ENCODE measurements around the gene GCAT. TPM values are rescaled to one million over a fixed set of nuclear protein-coding genes. Genes with fewer than 3 reads are reported as not detected.

GCAT gene
- total and polyA plus RNA-seq, 10 of the 15 experiments (the other 5 are each of a cell fraction or from before 2014, with no cell fraction given): 0.95 to 34.3 (median 15.3) TPM

- Histone ChIP-seq H4K20me1 (ENCODE audit: control insufficient read depth, insufficient read depth) (no peaks in the 10 kb centered on the region; the same call in 1 of the 2 replicates), H3K4me1 (ENCODE audit: control insufficient read depth, insufficient read depth, low read length) (peaks cover 3% of the 10 kb centered on the region; the same call in 1 of the 2 replicates), H3K4me2 (ENCODE audit: control insufficient read depth, insufficient read depth) (peak overlapping the region; percentile 38; the same call in 1 of the 2 replicates), H3K4me3 (no peak overlapping the region), H3K36me3 (ENCODE audit: control insufficient read depth in 2 of 2, insufficient read depth in 2 of 2, low read length in 1 of 2) (peaks cover 7 to 35% of the 10 kb centered on the region in 2 experiments), H3K27ac (ENCODE audit: control insufficient read depth, insufficient read depth) (no peak overlapping the region), H3K79me2 (ENCODE audit: control insufficient read depth, insufficient read depth, low read length) (peaks cover 47% of the 10 kb centered on the region), H3K27me3 (replicated peaks in 1 of 2; ENCODE audit: control insufficient read depth in 2 of 2, insufficient read depth in 2 of 2, low read length in 1 of 2) (no peaks in the 10 kb centered on the region), H2AFZ (ENCODE audit: control insufficient read depth, low read depth, low read length) (no peak overlapping the region), H3K9me3 (replicated peaks; ENCODE audit: control insufficient read depth, insufficient read depth, low read length) (peaks cover 2% of the 10 kb centered on the region; the same call in 1 of the 3 replicates), H3K9ac (ENCODE audit: control insufficient read depth, insufficient read depth, low read length) (no peak overlapping the region)
- ChIA-PET RAD21 (ENCODE audit: unreplicated experiment) (no interaction called here), POLR2A (interaction anchor here (0.9 kb wide), 2 partner anchors 8 to 119 kb away, joined by 3 to 5 read pairs; partner anchors contain the start of gene ANKRD54), SMC1A (ENCODE audit: uncharacterized antibody, unreplicated experiment) (interaction anchor here (1.7 to 2.9 kb wide), 2 partner anchors 8 to 11 kb away, joined by 4 to 12 read pairs; partner anchors contain the start of gene ANKRD54), CTCF (interaction anchor here (0.8 to 4.1 kb wide), 3 partner anchors 10 to 313 kb away, joined by 3 to 32 read pairs (median 3); no protein-coding TSS in a partner anchor)
- intact Hi-C loops (cut with micrococcal nuclease; ENCODE audit: unreplicated experiment): no loop called here
- ATAC-seq (no peak), FAIRE-seq (no peak), DNase-seq (ENCODE audit: low read depth, low spot score) (no peak)
- no TSS peak for BruUV-seq (replicated peaks)
- WGBS (ENCODE audit: insufficient coverage, insufficient replicate concordance, low lambda C conversion rate, missing lambda C conversion rate): 96% methylated on average over 5 of the region's 5 CpGs
- in situ Hi-C loops (cut with MboI): no loop called here
- TF ChIP-seq TAF1 (IDR thresholded peaks at IDR 0.05; ENCODE audit: borderline replicate concordance, low read depth, low read length): no peak
- no peak for TF ChIP-seq DPF2 (IDR thresholded peaks at IDR 0.05)
- no peak for TF ChIP-seq HDAC2 (IDR thresholded peaks at IDR 0.05)
- no peak for TF ChIP-seq SUZ12 (IDR thresholded peaks at IDR 0.05; ENCODE audit: unreplicated experiment)
- no peak for TF ChIP-seq CHD2 (IDR thresholded peaks at IDR 0.05; ENCODE audit: borderline replicate concordance, low read depth, low read length)
- TF ChIP-seq ZNF622 (IDR thresholded peaks at IDR 0.05): no peak
- TF ChIP-seq MXI1 (IDR thresholded peaks at IDR 0.05; ENCODE audit: low read depth, low read length): no peak
- TF ChIP-seq CBFB (IDR thresholded peaks at IDR 0.05; ENCODE audit: low read depth): no peak
- no peak for TF ChIP-seq USF2 (IDR thresholded peaks at IDR 0.05; ENCODE audit: borderline replicate concordance, low read depth, low read length)
- no peak for TF ChIP-seq GABPA (IDR thresholded peaks at IDR 0.05; ENCODE audit: low read depth)
- TF ChIP-seq ZBTB40 (IDR thresholded peaks at IDR 0.05; ENCODE audit: borderline replicate concordance): no peak
- no peak for TF ChIP-seq CBX3 (IDR thresholded peaks at IDR 0.05; ENCODE audit: borderline replicate concordance, low read depth)
- TF ChIP-seq RUNX3 (IDR thresholded peaks at IDR 0.05; ENCODE audit: low read length): no peak
- TF ChIP-seq, protein P1, sequence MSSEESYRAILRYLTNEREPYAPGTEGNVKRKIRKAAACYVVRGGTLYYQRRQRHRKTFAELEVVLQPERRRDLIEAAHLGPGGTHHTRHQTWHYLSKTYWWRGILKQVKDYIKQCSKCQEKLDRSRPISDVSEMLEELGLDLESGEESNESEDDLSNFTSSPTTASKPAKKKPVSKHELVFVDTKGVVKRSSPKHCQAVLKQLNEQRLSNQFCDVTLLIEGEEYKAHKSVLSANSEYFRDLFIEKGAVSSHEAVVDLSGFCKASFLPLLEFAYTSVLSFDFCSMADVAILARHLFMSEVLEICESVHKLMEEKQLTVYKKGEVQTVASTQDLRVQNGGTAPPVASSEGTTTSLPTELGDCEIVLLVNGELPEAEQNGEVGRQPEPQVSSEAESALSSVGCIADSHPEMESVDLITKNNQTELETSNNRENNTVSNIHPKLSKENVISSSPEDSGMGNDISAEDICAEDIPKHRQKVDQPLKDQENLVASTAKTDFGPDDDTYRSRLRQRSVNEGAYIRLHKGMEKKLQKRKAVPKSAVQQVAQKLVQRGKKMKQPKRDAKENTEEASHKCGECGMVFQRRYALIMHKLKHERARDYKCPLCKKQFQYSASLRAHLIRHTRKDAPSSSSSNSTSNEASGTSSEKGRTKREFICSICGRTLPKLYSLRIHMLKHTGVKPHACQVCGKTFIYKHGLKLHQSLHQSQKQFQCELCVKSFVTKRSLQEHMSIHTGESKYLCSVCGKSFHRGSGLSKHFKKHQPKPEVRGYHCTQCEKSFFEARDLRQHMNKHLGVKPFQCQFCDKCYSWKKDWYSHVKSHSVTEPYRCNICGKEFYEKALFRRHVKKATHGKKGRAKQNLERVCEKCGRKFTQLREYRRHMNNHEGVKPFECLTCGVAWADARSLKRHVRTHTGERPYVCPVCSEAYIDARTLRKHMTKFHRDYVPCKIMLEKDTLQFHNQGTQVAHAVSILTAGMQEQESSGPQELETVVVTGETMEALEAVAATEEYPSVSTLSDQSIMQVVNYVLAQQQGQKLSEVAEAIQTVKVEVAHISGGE (CRISPR knock-in tag; IDR thresholded peaks at IDR 0.05): no peak
- no peak for TF ChIP-seq NR2F1 (conservative IDR thresholded peaks at IDR 0.05)
- no peak for TF ChIP-seq ESRRA (IDR thresholded peaks at IDR 0.05; ENCODE audit: low read length)
- no peak for TF ChIP-seq POLR2AphosphoS2 (IDR thresholded peaks at IDR 0.05; ENCODE audit: low read depth, low read length)
- no peak for TF ChIP-seq NRF1 (conservative IDR thresholded peaks at IDR 0.05; ENCODE audit: low read depth, low read length)
Measured at GRCh38 chr22:37852418-37852817, 44.7 kb downstream of the GCAT start.

Measured in GM12878 (cell line).